Activated CD8-positive, alpha-beta T cell treated with anti-CD3 and anti-CD28 coated beads for 36 hours (primary cell): ENCODE data around the gene ARHGAP18. TPM values are rescaled to one million over a fixed set of nuclear protein-coding genes. Genes with fewer than 3 reads are reported as not detected.

ENCODE experiments used
- ATAC-seq: fragments of 200-7000 bp; cut with Tn5 transposase; one replicate; pipeline ENCODE4 v1.10.0; 2021; ENCODE audit warnings: mild to moderate bottlenecking, moderate library complexity
- CTCF ChIA-PET: fragments of 350-600 bp; sonication (Branson Sonifier 250); formaldehyde crosslinking; loops from one replicate; lab custom pipeline; 2021; ENCODE audit warnings: antibody characterized with exemption; lab: Charles Lee
- POLR2A ChIA-PET: fragments of 350-600 bp; sonication (Branson Sonifier 250); formaldehyde crosslinking; loops from one replicate; lab custom pipeline; 2021; ENCODE audit warnings: antibody characterized with exemption; lab: Charles Lee
- DNase-seq: peaks from one replicate; pipeline ENCODE4 v3.0.0-alpha.2; 2020
- H3K27ac Mint-ChIP-seq: one replicate; pipeline ENCODE4 v1.8.0; 2021; ENCODE audit warnings: mild to moderate bottlenecking, mixed read lengths
- H3K27me3 Mint-ChIP-seq: one replicate; pipeline ENCODE4 v1.8.0; 2021; ENCODE audit warnings: mixed read lengths
- H3K36me3 Mint-ChIP-seq: one replicate; pipeline ENCODE4 v1.8.0; 2021; ENCODE audit warnings: low read depth, mixed read lengths
- H3K4me1 Mint-ChIP-seq: one replicate; pipeline ENCODE4 v1.8.0; 2021; ENCODE audit warnings: low read depth, mixed read lengths
- H3K4me3 Mint-ChIP-seq: one replicate; pipeline ENCODE4 v1.8.0; 2021; ENCODE audit warnings: mild to moderate bottlenecking, moderate library complexity, mixed read lengths
- H3K9me3 Mint-ChIP-seq: one replicate; pipeline ENCODE4 v1.8.0; 2021; ENCODE audit warnings: mixed read lengths
- intact Hi-C: fragments of 100-400 bp; cut with micrococcal nuclease; formaldehyde crosslinking; loops from one replicate; pipeline ENCODE4 v1.10.0; 2022
- total RNA-seq, 2 experiments: library from RNA; stranded (reverse); gene quantifications; one replicate each; pipeline ENCODE4 v1.2.3, GENCODE V29; 2021
- TF ChIP-seq, protein P1 (sequence below): fragments of 200-600 bp; IDR thresholded peaks from one replicate; pipeline ENCODE4 v1.8.0; 2022; ENCODE audit warnings: antibody characterized with exemption, mild to moderate bottlenecking

Gene ARHGAP18
- total RNA-seq, 2 experiments from 2014 or later, result 8.2 to 9.6 TPM

- POLR2A ChIA-PET, result interaction anchor here (0.6 to 1.8 kb wide), 3 partner anchors 10 to 415 kb away, joined by 3 to 5 read pairs (median 5); partner anchors contain the start of gene ARHGAP18
- no peaks in the 10 kb centered on the region for H3K27me3 Mint-ChIP-seq
- DNase-seq (no peak), ATAC-seq (no peak)
- TF ChIP-seq, protein P1, sequence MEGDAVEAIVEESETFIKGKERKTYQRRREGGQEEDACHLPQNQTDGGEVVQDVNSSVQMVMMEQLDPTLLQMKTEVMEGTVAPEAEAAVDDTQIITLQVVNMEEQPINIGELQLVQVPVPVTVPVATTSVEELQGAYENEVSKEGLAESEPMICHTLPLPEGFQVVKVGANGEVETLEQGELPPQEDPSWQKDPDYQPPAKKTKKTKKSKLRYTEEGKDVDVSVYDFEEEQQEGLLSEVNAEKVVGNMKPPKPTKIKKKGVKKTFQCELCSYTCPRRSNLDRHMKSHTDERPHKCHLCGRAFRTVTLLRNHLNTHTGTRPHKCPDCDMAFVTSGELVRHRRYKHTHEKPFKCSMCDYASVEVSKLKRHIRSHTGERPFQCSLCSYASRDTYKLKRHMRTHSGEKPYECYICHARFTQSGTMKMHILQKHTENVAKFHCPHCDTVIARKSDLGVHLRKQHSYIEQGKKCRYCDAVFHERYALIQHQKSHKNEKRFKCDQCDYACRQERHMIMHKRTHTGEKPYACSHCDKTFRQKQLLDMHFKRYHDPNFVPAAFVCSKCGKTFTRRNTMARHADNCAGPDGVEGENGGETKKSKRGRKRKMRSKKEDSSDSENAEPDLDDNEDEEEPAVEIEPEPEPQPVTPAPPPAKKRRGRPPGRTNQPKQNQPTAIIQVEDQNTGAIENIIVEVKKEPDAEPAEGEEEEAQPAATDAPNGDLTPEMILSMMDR, result no peak
- H3K4me1 Mint-ChIP-seq, result peaks cover 32% of the 10 kb centered on the region
- CTCF ChIA-PET, result interaction anchor here (1.0 to 1.8 kb wide), 6 partner anchors 10 to 322 kb away, joined by 3 to 10 read pairs (median 3); partner anchors contain the start of gene ARHGAP18
- no peak overlapping the region for H3K4me3 Mint-ChIP-seq
- no peak overlapping the region for H3K27ac Mint-ChIP-seq
- no peaks in the 10 kb centered on the region for H3K9me3 Mint-ChIP-seq
- H3K36me3 Mint-ChIP-seq, result no peaks in the 10 kb centered on the region
- intact Hi-C loops, result no loop called here
Observed at GRCh38 chr6:129699659-129700058, 10.3 kb downstream of the ARHGAP18 start.

DNA sequence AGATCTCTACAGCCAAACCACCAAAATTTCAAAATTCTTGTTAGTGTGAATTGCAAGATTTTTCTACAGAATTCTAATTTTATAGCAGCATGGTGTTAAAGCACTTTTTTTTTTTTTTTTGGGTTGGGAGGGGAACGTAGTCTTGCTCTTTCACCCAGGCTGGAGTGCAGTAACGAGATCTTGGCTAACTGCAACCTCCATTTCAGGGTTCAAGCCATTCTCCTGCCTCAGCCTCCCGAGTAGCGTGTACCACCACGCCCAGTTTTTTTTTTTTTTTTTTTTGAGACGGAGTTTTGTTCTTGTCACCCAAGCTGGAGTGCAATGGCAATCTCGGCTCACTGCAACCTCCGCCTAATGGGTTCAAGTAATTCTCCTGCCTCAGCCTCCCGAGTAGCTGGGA lies 11.5 kb downstream of the ARHGAP18 start:
- TF ChIP-seq, protein P1, result no peak
- Mint-ChIP-seq H3K4me1 (peaks cover 39% of the 10 kb centered on the region), H3K27me3 (no peaks in the 10 kb centered on the region), H3K9me3 (no peaks in the 10 kb centered on the region), H3K36me3 (no peaks in the 10 kb centered on the region), H3K4me3 (no peak overlapping the region), H3K27ac (no peak overlapping the region)
- intact Hi-C loops, result no loop called here
- DNase-seq, result no peak
- POLR2A ChIA-PET, result no interaction called here
- CTCF ChIA-PET, result no interaction called here
- no peak for ATAC-seq

DNA sequence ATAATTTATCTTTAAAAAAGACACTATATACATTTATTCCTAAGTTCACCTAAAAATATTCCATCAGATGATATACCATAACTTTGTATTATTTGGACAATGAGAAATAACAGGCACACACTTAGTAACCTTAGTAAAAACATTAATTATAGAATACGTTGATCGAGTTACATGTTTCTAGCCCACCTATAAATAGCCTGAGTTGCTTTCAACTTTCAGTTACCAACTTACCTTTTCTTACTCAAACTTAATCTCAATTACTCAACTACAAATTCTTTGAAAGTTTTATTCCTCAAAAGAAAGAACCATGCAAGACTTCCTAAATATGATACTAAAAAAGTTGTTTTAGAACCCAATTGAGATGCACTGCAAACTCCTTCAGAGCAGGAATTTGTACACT lies 12.2 kb downstream of the ARHGAP18 start:
- H3K4me3 Mint-ChIP-seq, result no peak overlapping the region
- DNase-seq, result no peak
- H3K9me3 Mint-ChIP-seq, result no peaks in the 10 kb centered on the region
- no peak for ATAC-seq
- CTCF ChIA-PET, result no interaction called here
- H3K27me3 Mint-ChIP-seq, result no peaks in the 10 kb centered on the region
- TF ChIP-seq, protein P1, result no peak
- intact Hi-C loops, result no loop called here
- no peak overlapping the region for H3K27ac Mint-ChIP-seq
- H3K36me3 Mint-ChIP-seq, result no peaks in the 10 kb centered on the region
- H3K4me1 Mint-ChIP-seq, result peaks cover 46% of the 10 kb centered on the region
- POLR2A ChIA-PET, result no interaction called here

GRCh38 chr6:129696843-129697242 lies 13.1 kb downstream of the ARHGAP18 start:
- TF ChIP-seq, protein P1, result no peak
- DNase-seq, result no peak
- H3K27me3 Mint-ChIP-seq, result no peaks in the 10 kb centered on the region
- no peaks in the 10 kb centered on the region for H3K36me3 Mint-ChIP-seq
- ChIA-PET CTCF (interaction anchor here (1.0 to 1.9 kb wide), 4 partner anchors 9 to 99 kb away, joined by 3 to 8 read pairs (median 6); no protein-coding TSS in a partner anchor), POLR2A (interaction anchor here (1.1 kb wide), 1 partner anchor 206 kb away, joined by 3 read pairs; no protein-coding TSS in a partner anchor)
- ATAC-seq, result no peak
- H3K27ac Mint-ChIP-seq, result no peak overlapping the region
- intact Hi-C loops, result no loop called here
- peaks cover 48% of the 10 kb centered on the region for H3K4me1 Mint-ChIP-seq
- no peak overlapping the region for H3K4me3 Mint-ChIP-seq
- no peaks in the 10 kb centered on the region for H3K9me3 Mint-ChIP-seq

DNA sequence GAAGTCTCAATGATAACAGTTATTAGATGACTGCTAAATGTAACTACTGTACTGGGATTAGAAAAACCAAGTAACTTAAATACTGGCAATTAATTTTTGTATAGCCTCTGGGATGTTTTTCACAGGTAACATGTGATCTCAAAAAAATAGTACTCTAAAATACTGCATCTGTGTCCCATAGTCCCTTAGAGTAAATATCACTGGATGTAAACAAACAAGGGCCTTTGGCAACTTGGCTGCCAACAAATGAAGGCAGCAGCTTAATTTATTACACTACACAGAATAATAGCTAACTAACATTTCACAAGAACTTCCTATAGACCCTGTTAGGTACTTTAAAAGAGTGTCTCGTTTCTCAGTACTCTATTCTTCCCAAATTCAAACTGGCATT lies 14.0 kb downstream of the ARHGAP18 start:
- ChIA-PET CTCF (interaction anchor here (1.2 to 2.5 kb wide), 6 partner anchors 12 to 98 kb away, joined by 3 to 10 read pairs (median 6); partner anchors contain the start of gene ARHGAP18), POLR2A (interaction anchor here (1.0 kb wide), 1 partner anchor 10 kb away, joined by 3 read pairs; no protein-coding TSS in a partner anchor)
- no peaks in the 10 kb centered on the region for H3K9me3 Mint-ChIP-seq
- no peaks in the 10 kb centered on the region for H3K36me3 Mint-ChIP-seq
- TF ChIP-seq, protein P1, result no peak
- H3K4me3 Mint-ChIP-seq, result peak overlapping the region; percentile 44
- intact Hi-C loops, result no loop called here
- peak overlapping the region; percentile 81 for H3K27ac Mint-ChIP-seq
- H3K4me1 Mint-ChIP-seq, result peaks cover 56% of the 10 kb centered on the region
- ATAC-seq, result no peak
- no peak for DNase-seq
- H3K27me3 Mint-ChIP-seq, result no peaks in the 10 kb centered on the region
